Erythroblast (primary cell): ENCODE measurements around the gene KCNG1.

Experiments
- DNase-seq, 2 experiments: peaks; one replicate each; lab custom pipeline; 2025; lab: John Stamatoyannopoulos, UW
- GATA1 ChIP-seq: IDR thresholded peaks from 2 replicates; pipeline ENCODE4 v1.6.1; 2011; ENCODE audit warnings: low read depth, mild to moderate bottlenecking, control low read depth, low read length, moderate library complexity
- POLR2A ChIP-seq: IDR thresholded peaks from 2 replicates; pipeline ENCODE4 v1.6.1; 2011; ENCODE audit warnings: mild to moderate bottlenecking, low read length

Gene KCNG1, protein sequence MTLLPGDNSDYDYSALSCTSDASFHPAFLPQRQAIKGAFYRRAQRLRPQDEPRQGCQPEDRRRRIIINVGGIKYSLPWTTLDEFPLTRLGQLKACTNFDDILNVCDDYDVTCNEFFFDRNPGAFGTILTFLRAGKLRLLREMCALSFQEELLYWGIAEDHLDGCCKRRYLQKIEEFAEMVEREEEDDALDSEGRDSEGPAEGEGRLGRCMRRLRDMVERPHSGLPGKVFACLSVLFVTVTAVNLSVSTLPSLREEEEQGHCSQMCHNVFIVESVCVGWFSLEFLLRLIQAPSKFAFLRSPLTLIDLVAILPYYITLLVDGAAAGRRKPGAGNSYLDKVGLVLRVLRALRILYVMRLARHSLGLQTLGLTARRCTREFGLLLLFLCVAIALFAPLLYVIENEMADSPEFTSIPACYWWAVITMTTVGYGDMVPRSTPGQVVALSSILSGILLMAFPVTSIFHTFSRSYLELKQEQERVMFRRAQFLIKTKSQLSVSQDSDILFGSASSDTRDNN

DNA sequence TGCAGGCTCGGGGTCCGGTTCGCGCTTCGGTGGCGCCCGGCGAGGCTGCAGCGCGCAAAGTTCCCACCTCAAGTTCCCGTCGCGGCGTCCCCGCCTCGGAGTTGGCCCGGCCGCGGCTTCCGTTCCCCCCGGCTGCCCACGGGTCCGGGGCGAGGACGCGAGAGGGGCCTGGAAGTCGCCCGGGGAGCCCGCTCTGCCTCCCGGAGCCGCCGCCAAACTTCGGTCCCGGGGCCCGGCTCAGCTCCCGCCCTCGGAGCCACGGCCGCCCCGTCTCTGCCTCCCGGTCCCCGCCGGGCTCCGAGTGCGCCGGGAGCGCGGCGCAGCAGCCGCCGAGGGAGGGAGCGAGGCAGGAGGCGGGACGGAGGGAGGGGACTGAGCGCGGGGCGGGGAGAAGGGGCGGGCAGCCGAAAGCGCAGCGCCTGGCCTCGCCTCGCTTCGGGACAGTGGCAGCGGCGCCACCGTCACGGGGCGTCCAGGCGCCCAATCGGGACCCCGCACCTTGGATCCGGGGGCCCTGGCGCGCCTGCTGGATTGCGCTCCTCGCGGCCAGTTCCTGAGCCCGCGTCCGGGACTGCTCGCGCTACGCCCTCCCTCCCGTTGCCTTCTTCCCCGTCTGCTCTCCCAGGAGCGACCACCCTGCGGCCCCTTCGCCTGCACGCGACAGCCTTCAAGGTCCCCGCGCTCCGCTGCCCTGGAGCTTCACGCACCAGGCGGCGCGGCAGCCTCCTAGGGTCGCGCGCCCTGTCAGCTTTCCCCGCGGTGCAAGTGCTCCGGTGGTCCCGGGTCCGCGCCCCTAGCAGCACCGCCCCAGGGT is at the start of gene KCNG1:
KCNG1 (minus strand) TSS at position 305 of the 814 bp plus-strand sequence. CDS start 12,769 bp downstream, outside the sequence.
- DNase-seq = peak; percentile 55 to 59
- TF ChIP-seq GATA1 (no peak), POLR2A (no peak)

DNA sequence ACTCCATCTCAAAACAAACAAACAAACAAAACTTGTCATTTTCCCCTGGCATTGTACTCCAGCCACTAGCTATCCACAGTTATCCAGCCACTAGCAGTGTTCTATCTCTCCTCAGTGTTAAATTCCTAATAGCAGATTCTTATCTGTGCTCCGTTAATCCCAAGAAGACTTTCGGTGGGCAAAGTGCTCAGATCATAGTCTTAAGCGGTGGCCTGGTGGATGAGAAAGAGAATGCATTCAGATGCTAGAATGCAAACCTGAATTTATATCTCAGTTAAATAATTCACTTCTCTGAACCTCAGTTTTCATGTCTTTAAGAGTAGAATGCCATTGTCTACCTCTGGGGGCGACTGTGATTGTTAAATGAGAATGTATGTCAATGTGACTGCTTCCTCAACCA is 47.7 kb upstream of the KCNG1 start:
- TF ChIP-seq POLR2A (no peak), GATA1 (no peak)
- DNase-seq = no peak

DNA sequence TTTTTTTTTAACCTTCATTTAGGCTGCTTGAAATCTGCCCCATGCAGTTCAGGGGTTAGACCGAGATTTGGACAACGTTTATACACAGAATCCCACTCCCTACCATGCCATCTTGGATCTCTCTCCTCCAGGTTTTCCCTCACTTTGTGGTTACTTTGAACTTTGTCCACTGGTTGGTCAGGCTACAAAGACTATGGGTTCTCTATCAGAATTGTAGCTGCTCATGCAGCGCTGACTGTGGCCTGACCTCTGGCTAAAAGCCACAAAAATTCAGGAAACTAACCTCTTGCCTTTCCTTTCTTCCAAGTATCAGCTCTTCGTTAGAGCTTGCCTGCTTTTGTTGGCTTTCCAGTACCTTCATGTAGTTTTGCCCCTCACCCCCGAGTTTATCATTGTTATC is 44.9 kb upstream of the KCNG1 start:
- no peak for TF ChIP-seq POLR2A
- no peak for TF ChIP-seq GATA1
- DNase-seq = no peak

DNA sequence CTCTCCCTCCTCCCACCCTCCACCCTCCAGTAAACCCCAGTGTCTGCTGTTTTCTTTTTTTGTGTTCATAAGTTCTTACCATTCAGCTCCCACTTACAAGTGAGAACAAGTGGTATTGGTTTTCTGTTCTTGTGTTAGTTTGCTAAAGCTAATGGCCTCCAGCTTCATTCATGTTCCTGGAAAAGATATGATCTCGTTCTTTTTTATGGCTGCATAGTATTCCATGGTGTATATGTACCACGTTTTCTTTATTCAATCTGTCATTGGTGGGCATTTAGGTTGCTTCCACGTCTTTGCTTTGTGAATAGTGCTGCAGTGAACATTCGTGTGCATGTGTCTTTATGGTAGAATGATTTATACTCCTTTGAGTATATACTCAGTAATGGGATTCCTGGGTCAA is 42.7 kb upstream of the KCNG1 start:
- TF ChIP-seq POLR2A = no peak
- TF ChIP-seq GATA1 = no peak
- no peak for DNase-seq

DNA sequence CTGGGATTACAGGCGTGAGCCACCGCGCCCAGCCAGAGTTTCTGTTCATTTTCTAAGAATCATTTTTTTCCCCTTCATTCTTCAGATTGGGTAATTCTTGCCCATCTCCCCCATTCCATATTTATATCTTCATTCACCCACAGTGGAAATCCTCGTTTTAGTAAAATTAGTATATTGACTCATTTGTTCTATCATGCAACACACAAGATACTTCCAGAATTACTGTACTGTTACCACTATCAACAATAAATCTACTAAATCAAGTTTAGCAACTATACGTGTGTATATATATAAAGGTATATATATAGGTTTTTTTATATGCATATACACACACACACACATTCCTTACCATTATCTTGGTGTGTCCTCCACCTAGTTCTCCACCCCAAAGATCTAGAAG is 41.2 kb upstream of the KCNG1 start:
- DNase-seq = no peak
- TF ChIP-seq GATA1 = no peak
- TF ChIP-seq POLR2A = no peak

DNA sequence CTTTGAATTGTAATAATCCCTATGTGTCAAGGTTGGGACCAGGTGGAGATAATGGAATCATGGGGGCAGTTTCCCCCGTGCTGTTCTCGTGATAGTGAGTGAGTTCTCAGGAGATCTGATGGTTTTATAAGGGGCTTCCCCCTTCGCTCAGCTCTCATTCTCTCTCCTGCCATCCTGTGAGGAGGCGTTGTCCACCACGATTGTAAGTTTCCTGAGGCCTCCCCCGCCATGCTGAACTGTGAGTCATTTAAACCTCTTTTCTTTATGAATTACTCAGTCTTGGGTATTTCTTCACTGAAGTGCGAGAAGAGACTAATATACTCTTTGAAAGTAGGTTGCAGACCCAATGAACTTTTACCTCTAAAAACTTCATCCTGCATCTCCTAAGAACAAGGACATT is 39.2 kb upstream of the KCNG1 start:
- no peak for DNase-seq

DNA sequence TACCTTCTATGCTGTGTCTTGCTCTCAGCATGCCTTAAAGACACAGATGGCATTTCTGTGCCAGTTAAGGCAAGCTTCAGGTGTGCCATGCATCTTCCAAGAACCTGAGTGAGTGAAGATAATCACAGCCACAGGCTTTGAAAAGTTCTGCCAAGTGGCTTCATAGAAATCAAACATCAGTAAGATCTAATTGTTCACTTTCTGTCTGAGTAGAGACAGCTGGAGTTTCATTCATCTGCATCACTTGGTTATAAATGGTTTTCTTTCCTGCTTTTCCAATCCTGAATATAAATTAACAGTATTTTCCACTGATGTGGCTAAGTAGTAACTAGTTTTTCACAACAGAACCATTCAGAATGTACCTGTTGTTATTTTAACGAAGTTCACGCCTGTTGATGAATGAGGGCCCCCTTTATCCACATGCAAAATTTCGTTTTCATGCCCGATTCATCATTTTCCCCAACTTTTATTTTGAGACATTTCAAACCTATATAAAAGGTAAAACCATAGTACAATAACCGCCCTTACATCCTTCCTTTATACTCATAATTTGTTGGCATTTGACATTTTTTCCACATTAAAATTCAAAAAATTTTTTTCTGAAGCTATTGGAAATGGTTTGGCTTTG is 38.6 kb upstream of the KCNG1 start:
- TF ChIP-seq POLR2A (no peak), GATA1 (no peak)
- no peak for DNase-seq

More for the DNA sequence above, 39.2 kb upstream of the KCNG1 start:
- no peak for TF ChIP-seq POLR2A
- no peak for TF ChIP-seq GATA1

DNA sequence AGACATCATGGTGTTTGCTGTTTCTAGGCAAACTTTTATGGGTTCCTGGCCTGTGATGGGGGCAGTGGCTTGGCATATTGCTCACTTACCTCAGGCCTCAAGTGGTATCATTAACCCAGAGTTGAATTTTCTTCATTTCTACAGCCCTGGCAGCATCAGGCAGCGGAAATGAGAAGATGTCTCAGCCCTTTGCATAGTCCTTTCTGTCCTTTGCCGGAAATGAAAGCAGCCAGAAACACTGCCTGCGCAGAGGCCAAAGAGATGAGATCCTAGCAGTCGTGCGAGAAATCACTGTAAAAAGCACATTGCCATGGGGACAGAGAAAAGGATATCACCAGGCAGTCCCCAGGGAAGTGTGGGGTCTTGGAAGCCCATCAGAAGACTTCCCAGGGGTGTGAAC is 37.4 kb upstream of the KCNG1 start:
- no peak for TF ChIP-seq POLR2A
- no peak for TF ChIP-seq GATA1
- DNase-seq = no peak

DNA sequence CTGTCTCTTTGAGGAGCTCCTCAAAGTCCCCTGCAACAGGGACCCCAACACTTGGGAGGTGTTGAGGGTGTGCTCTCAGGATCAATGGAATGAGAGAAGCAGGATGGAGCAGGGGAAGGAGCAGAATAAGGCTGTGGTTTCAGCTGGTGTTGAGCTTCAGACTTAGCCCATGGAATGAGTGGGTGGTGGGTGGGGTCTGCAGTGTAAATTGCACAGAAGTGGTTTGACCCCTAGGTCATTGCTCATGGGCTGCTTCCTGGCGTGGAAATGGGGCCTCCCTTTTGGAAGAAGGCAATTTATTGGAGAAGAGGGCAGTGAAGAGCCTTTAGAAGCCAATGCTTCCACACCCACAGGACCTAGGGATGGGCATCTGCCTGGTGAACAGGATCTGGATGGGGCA is 37.0 kb upstream of the KCNG1 start:
- no peak for DNase-seq
- TF ChIP-seq POLR2A = no peak
- TF ChIP-seq GATA1 = no peak

DNA sequence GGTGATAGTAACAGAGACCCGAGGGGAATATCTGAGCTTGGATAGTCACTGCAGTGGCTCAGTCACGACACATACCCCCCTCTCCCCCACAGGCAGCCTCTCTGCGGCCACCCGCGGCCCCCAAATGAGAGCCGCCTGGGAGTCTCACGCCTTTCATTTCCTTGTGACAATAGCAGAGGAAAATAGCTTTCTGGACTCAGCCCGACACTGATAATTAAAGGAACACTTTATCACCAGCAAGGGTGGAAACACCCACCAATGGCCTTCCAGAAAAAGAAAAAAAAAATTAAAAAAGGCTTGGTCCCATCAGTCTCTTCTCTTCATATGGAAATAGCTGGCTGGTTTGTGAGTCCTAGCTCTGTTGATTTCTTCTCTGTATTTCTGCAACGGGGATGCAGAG is 35.1 kb upstream of the KCNG1 start:
- no peak for TF ChIP-seq POLR2A
- no peak for TF ChIP-seq GATA1
- DNase-seq = no peak

DNA sequence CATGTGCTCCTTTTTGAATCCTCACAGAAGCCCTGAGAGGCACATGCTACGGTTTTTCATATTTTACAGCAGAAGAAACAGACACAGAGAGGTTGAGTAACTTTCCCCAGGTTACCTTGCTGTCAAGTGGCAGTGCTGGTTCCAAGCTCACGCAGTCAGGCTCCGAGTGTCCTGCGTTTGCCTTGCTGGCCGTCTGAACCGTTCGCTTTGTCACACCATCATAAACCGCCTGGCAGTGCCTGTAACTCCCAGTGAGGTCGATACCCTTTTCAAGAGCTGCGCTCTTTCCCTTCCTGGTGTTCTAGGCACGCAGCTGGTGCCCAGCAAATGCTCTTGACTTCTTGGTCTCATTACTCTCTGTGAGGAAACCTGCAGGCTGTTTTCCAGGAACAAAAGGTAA is 31.3 kb upstream of the KCNG1 start:
- no peak for DNase-seq
- TF ChIP-seq GATA1 (no peak), POLR2A (no peak)

DNA sequence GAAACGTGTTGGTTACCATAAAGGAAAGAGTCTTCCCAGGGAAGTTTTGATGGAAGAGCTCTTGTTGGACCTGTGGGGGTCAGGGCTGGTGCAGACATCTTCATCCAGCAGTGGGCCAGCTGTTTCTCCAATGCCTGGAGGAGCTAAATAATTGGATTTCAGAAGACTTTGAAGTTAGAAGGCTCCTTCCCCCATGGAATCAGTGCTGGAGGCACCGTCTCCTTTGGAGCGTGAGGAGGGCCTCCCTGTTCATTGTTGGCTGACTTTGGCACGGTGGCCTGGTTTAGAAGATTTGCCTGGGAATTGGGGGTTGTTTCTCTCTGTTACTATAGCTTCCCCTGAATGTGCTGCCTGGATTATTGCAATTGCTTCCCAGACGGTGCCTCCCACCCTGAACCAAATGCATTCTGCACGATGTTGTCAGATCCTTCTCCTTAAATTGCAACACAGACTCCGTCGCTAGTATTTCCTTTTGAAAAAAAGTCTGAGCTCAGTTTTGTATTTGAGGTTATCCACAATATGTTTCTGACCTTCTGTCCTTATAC is 27.7 kb upstream of the KCNG1 start:
- no peak for DNase-seq
- no peak for TF ChIP-seq GATA1
- no peak for TF ChIP-seq POLR2A
